Natural killer cell (primary cell): Measurements from ENCODE around the gene RAB31. TPM values are rescaled to one million over a fixed set of nuclear protein-coding genes. Genes with fewer than 3 reads are reported as not detected.

Experiments used
- ATAC-seq, 3 donors: fragments of 150-1000 bp in 2 of 3; fragments of 200-7000 bp in 1 of 3; cut with Tn5 transposase; 1 replicate in 1 of 3; 2 replicates in 2 of 3; pipeline ENCODE4 v1.10.0; 2021; ENCODE audit warnings: mild to moderate bottlenecking in 2 of 3, moderate library complexity in 2 of 3
- DNase-seq, 2 donors: peaks; one replicate each; pipeline versions ENCODE4 v3.0.0 to v3.0.0-alpha.2; 2013 to 2021; ENCODE audit warnings: mixed read lengths in 1 of 2
- H3K27ac ChIP-seq: one replicate; pipeline ENCODE4 v1.5.1; 2013; ENCODE audit warnings: mild to moderate bottlenecking, low read length
- H3K27me3 ChIP-seq: one replicate; pipeline ENCODE4 v1.6.1; 2013; ENCODE audit warnings: low read length; ENCODE audit not compliant: control insufficient read depth, insufficient read depth
- H3K36me3 ChIP-seq: one replicate; pipeline ENCODE4 v1.6.1; 2013; ENCODE audit warnings: low read length; ENCODE audit not compliant: control insufficient read depth, insufficient read depth
- H3K4me1 ChIP-seq: one replicate; pipeline ENCODE4 v1.6.1; 2013; ENCODE audit warnings: low read length; ENCODE audit not compliant: control insufficient read depth, insufficient read depth
- H3K4me3 ChIP-seq: one replicate; pipeline ENCODE4 v1.5.1; 2013; ENCODE audit warnings: low read length
- H3K9me3 ChIP-seq: one replicate; pipeline ENCODE4 v1.6.1; 2013; ENCODE audit warnings: low read length; ENCODE audit not compliant: control insufficient read depth, insufficient read depth
- H3K27ac Mint-ChIP-seq, 2 donors: one replicate each; pipeline ENCODE4 v1.8.0; 2022; ENCODE audit warnings: mild to moderate bottlenecking in 2 of 2, mixed read lengths in 2 of 2, moderate library complexity in 1 of 2
- H3K27me3 Mint-ChIP-seq, 2 donors: one replicate each; pipeline ENCODE4 v1.8.0; 2022; ENCODE audit warnings: low read depth in 2 of 2, mixed read lengths in 2 of 2
- H3K36me3 Mint-ChIP-seq: one replicate; pipeline ENCODE4 v1.8.0; 2022; ENCODE audit warnings: mixed read lengths
- H3K4me1 Mint-ChIP-seq, 2 donors: one replicate each; pipeline ENCODE4 v1.8.0; 2022; ENCODE audit warnings: mixed read lengths in 2 of 2
- H3K4me3 Mint-ChIP-seq: one replicate; pipeline ENCODE4 v1.8.0; 2022; ENCODE audit warnings: mild to moderate bottlenecking, moderate library complexity, mixed read lengths
- H3K9me3 Mint-ChIP-seq, 2 donors: one replicate each; pipeline ENCODE4 v1.8.0; 2022; ENCODE audit warnings: mixed read lengths in 2 of 2
- CTCF ChIP-seq: fragments of 200-600 bp; IDR thresholded peaks from one replicate; pipeline ENCODE4 v1.8.0; 2022; ENCODE audit warnings: antibody characterized with exemption
- WGBS: methylation state at CpG from one replicate; pipeline ENCODE4 v1.1.7; 2013; ENCODE audit warnings: missing lambda C conversion rate; ENCODE audit not compliant: insufficient coverage; 5-methylcytosine and 5-hydroxymethylcytosine counted together
- intact Hi-C: fragments of 100-400 bp; cut with micrococcal nuclease; formaldehyde crosslinking; loops from one replicate; pipeline ENCODE4 v1.14.2; 2022
- total RNA-seq, 4 donors: library from RNA; stranded (reverse); fragments of 120-200 nt in 1 of 4; gene quantifications; one replicate each; pipeline versions ENCODE4 v1.2.3 to v1.2.4, GENCODE V29; 2013 to 2022

Gene RAB31
- total RNA-seq, 3 donors from 2014 or later (not counting 1 experiment from before 2014, with no cell fraction given) = 5.3 to 26.1 (median 9.9) TPM

- ATAC-seq (no peak), DNase-seq (no peak)
- WGBS = 89% methylated on average over 5 of the region's 5 CpGs
- Histone ChIP-seq H3K36me3 (no peaks in the 10 kb centered on the region), H3K9me3 (no peaks in the 10 kb centered on the region), H3K27me3 (no peaks in the 10 kb centered on the region), H3K27ac (no peak overlapping the region), H3K4me3 (no peak overlapping the region), H3K4me1 (peaks cover 23% of the 10 kb centered on the region)
- TF ChIP-seq CTCF = no peak
- H3K9me3 Mint-ChIP-seq = no peaks in the 10 kb centered on the region
- intact Hi-C loops = no loop called here
- no peaks in the 10 kb centered on the region for H3K36me3 Mint-ChIP-seq
- H3K4me1 Mint-ChIP-seq = peaks cover 22 to 26% of the 10 kb centered on the region in 2 donors
- H3K27ac Mint-ChIP-seq = no peak overlapping the region
- H3K27me3 Mint-ChIP-seq = peaks cover 11 to 12% of the 10 kb centered on the region in 2 donors
- H3K4me3 Mint-ChIP-seq = no peak overlapping the region
Observed at GRCh38 chr18:9731380-9731779, 23.3 kb downstream of the RAB31 start.

GRCh38 chr18:9732031-9732430 is 23.9 kb downstream of the RAB31 start:
- Mint-ChIP-seq H3K4me1 (peaks cover 22 to 26% of the 10 kb centered on the region in 2 donors), H3K36me3 (no peaks in the 10 kb centered on the region), H3K9me3 (no peaks in the 10 kb centered on the region), H3K27ac (no peak overlapping the region), H3K27me3 (peaks cover 11 to 12% of the 10 kb centered on the region in 2 donors), H3K4me3 (no peak overlapping the region)
- Histone ChIP-seq H3K4me1 (peaks cover 23% of the 10 kb centered on the region), H3K27ac (no peak overlapping the region), H3K36me3 (no peaks in the 10 kb centered on the region), H3K27me3 (no peaks in the 10 kb centered on the region), H3K4me3 (no peak overlapping the region), H3K9me3 (no peaks in the 10 kb centered on the region)
- ATAC-seq (no peak), DNase-seq (no peak)
- no peak for TF ChIP-seq CTCF
- WGBS = 82% methylated on average over 9 of the region's 9 CpGs
- intact Hi-C loops = no loop called here

GRCh38 chr18:9734189-9734588 is 26.1 kb downstream of the RAB31 start:
- Histone ChIP-seq H3K36me3 (no peaks in the 10 kb centered on the region), H3K4me1 (peaks cover 23% of the 10 kb centered on the region), H3K4me3 (no peak overlapping the region), H3K27me3 (no peaks in the 10 kb centered on the region), H3K27ac (no peak overlapping the region), H3K9me3 (no peaks in the 10 kb centered on the region)
- TF ChIP-seq CTCF = no peak
- peak overlapping the region; percentile 77 for H3K4me3 Mint-ChIP-seq
- no peaks in the 10 kb centered on the region for H3K36me3 Mint-ChIP-seq
- WGBS = 70% methylated on average over 9 of the region's 9 CpGs
- ATAC-seq = peak in 1 of 3 donors; percentile 28
- H3K27ac Mint-ChIP-seq = peak overlapping the region in 1 of 2 donors; percentile 59
- intact Hi-C loops = no loop called here
- no peak for DNase-seq
- no peaks in the 10 kb centered on the region for H3K9me3 Mint-ChIP-seq
- H3K4me1 Mint-ChIP-seq = peaks cover 22 to 26% of the 10 kb centered on the region in 2 donors
- peaks cover 11 to 12% of the 10 kb centered on the region in 2 donors for H3K27me3 Mint-ChIP-seq

GRCh38 chr18:9735238-9735637 is 27.1 kb downstream of the RAB31 start:
- Histone ChIP-seq H3K36me3 (no peaks in the 10 kb centered on the region), H3K27ac (no peak overlapping the region), H3K4me3 (no peak overlapping the region), H3K27me3 (no peaks in the 10 kb centered on the region), H3K9me3 (no peaks in the 10 kb centered on the region), H3K4me1 (peaks cover 23% of the 10 kb centered on the region)
- no peaks in the 10 kb centered on the region for H3K36me3 Mint-ChIP-seq
- H3K9me3 Mint-ChIP-seq = no peaks in the 10 kb centered on the region
- 18% methylated on average over 9 of the region's 9 CpGs for WGBS
- intact Hi-C loops = no loop called here
- peaks cover 22 to 26% of the 10 kb centered on the region in 2 donors for H3K4me1 Mint-ChIP-seq
- H3K27ac Mint-ChIP-seq = peak overlapping the region; percentile 27 to 41
- peak overlapping the region; percentile 62 for H3K4me3 Mint-ChIP-seq
- DNase-seq (no peak), ATAC-seq (peak; percentile 36 to 79 (median 76))
- TF ChIP-seq CTCF = no peak
- peaks cover 11 to 12% of the 10 kb centered on the region in 2 donors for H3K27me3 Mint-ChIP-seq
